Measurements from ENCODE around the gene ALS2CL.

DNA sequence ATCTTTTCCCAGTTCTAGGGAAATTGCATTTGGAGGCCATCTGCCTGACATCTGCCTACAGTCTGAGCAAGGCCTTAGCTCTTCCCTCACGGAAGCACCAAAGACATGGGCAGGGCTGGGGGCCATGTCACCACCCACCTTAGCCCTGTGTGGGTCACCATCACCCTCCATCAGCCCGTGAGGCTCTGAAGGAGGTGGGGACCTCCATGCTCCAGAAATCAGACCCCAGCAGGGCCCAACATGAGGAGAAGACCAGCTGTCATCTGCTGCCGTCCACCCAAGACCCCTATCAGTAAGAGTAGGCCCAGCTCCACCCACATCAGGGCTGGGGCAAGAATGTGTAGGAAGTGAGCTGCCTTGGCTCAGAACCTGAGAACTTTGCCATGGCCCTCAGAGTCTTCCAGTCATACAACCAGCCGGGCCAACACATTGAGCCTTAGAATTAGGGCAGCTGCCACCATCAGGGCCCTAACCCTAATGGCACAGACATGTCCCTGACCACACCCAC lies 9.6 kb upstream of the ALS2CL start:
- TF ChIP-seq SP1 (IDR thresholded peaks at IDR 0.05) (no peak), ARNT (IDR thresholded peaks at IDR 0.05) (no peak), ZNF384 (IDR thresholded peaks at IDR 0.05) (no peak), TARDBP (IDR thresholded peaks at IDR 0.05) (no peak), FOXK2 (IDR thresholded peaks at IDR 0.05) (no peak), HDGF (IDR thresholded peaks at IDR 0.05; ENCODE audit: borderline replicate concordance) (no peak)
